ENCODE measurements around the gene KRT4. TPM values are rescaled to one million over a fixed set of nuclear protein-coding genes. Genes with fewer than 3 reads are reported as not detected.

The KRT4 gene
- total RNA-seq, 1 experiment from 2014 or later, result not detected

GRCh38 chr12:52798671-52799504, 15.0 kb downstream of the KRT4 start:
- Histone ChIP-seq H3K9ac (ENCODE audit: extremely low read depth, insufficient read length, low read length) (no peak overlapping the region), H3K56ac (ENCODE audit: insufficient read length, low read depth, low read length) (no peak overlapping the region), H2BK15ac (ENCODE audit: low read depth, low read length) (no peak overlapping the region), H3K4me1 (ENCODE audit: insufficient read depth, low read length) (peaks cover 8% of the 10 kb centered on the region; the same call in 1 of the 2 replicates), H3K23me2 (ENCODE audit: insufficient read length, low read depth, low read length, poor library complexity, severe bottlenecking) (no peaks in the 10 kb centered on the region), H2BK120ac (ENCODE audit: low read depth, low read length, poor library complexity, severe bottlenecking) (no peak overlapping the region), H2AFZ (ENCODE audit: low read length) (no peak overlapping the region), H3K27me3 (ENCODE audit: insufficient read depth, low read length) (no peaks in the 10 kb centered on the region), H3K79me2 (ENCODE audit: insufficient read depth, low read length) (no peaks in the 10 kb centered on the region), H4K8ac (replicated peaks; ENCODE audit: insufficient read length, low read depth, low read length) (no peak overlapping the region), H3K18ac (ENCODE audit: insufficient read length, low read depth, low read length) (no peak overlapping the region), H4K20me1 (ENCODE audit: control insufficient read depth, insufficient read depth, insufficient read length) (peaks cover 3% of the 10 kb centered on the region), H2BK20ac (ENCODE audit: low read depth, low read length, poor library complexity, severe bottlenecking) (no peak overlapping the region), H3K9me3 (ENCODE audit: control insufficient read depth, low read depth, low read length) (no peaks in the 10 kb centered on the region), H3K79me1 (ENCODE audit: insufficient read depth, low read depth, low read length, poor library complexity, severe bottlenecking) (no peaks in the 10 kb centered on the region), H3K14ac (ENCODE audit: insufficient read depth, low read length) (no peak overlapping the region), H2AK5ac (ENCODE audit: insufficient read length, low read length) (no peak overlapping the region), H3T11ph (ENCODE audit: low read length) (no peak overlapping the region), H4K5ac (ENCODE audit: insufficient read length, low read depth, low read length) (no peak overlapping the region), H2BK12ac (ENCODE audit: insufficient read length, low read depth, low read length) (no peak overlapping the region), H3K27ac (ENCODE audit: insufficient read length, low read depth, low read length) (no peak overlapping the region), H4K91ac (ENCODE audit: insufficient read length, low read depth, low read length) (no peak overlapping the region), H3K4me2 (ENCODE audit: insufficient read depth, insufficient read length, low read length) (no peak overlapping the region), H2BK5ac (ENCODE audit: insufficient read length, low read length) (no peak overlapping the region), H3K4ac (ENCODE audit: low read depth, low read length) (no peak overlapping the region), H3K23ac (ENCODE audit: insufficient read length, low read depth, low read length) (no peak overlapping the region)
- no peak for TF ChIP-seq CTCF (conservative IDR thresholded peaks at IDR 0.05)
- no peak overlapping the region for H3K4me3 Mint-ChIP-seq
- no peak for DNase-seq
- no peaks in the 10 kb centered on the region for H3K36me3 Mint-ChIP-seq (ENCODE audit: insufficient read depth in 1 of 3, low read depth in 3 of 3)
- WGBS (ENCODE audit: extremely low coverage, insufficient read length, low lambda C conversion rate), result no CpG with 5 or more reads among the region's 7 CpGs
- peaks cover 21 to 28% of the 10 kb centered on the region in 2 experiments for H3K4me1 Mint-ChIP-seq
- H3K9me3 Mint-ChIP-seq, result no peaks in the 10 kb centered on the region
- H3K27me3 Mint-ChIP-seq (ENCODE audit: low read depth), result peaks cover 2% of the 10 kb centered on the region
- H3K27ac Mint-ChIP-seq, result no peak overlapping the region; a peak in 3 of 7 replicates

Measured in H9 (cell line).